Stimulated activated memory B cell treated with anti-CD40 and anti-IgM and Interleukin-4, amounts not matched to agents 10 μg/mL and 1 μg/mL and 100 μg/mL, for 72 hours (primary cell): ENCODE data around the gene DDC.
A peak's percentile ranks its signal among the peaks of the same experiment; 100 is the strongest.

ENCODE experiments used
- ATAC-seq: fragments of 150-1000 bp; cut with Tn5 transposase; 2 replicates; pipeline ENCODE4 v1.10.0; 2021
- H3K27ac Mint-ChIP-seq: one replicate; pipeline ENCODE4 v1.8.0; 2022; ENCODE audit warnings: mild to moderate bottlenecking, mixed read lengths
- H3K27me3 Mint-ChIP-seq: one replicate; pipeline ENCODE4 v1.8.0; 2022; ENCODE audit warnings: mixed read lengths
- H3K36me3 Mint-ChIP-seq: one replicate; pipeline ENCODE4 v1.8.0; 2022; ENCODE audit warnings: mixed read lengths
- H3K4me1 Mint-ChIP-seq: one replicate; pipeline ENCODE4 v1.8.0; 2022; ENCODE audit warnings: mixed read lengths
- H3K4me3 Mint-ChIP-seq: one replicate; pipeline ENCODE4 v1.8.0; 2022; ENCODE audit warnings: mild to moderate bottlenecking, moderate library complexity, mixed read lengths
- H3K9me3 Mint-ChIP-seq: one replicate; pipeline ENCODE4 v1.8.0; 2022; ENCODE audit warnings: mixed read lengths

The DDC gene

DNA sequence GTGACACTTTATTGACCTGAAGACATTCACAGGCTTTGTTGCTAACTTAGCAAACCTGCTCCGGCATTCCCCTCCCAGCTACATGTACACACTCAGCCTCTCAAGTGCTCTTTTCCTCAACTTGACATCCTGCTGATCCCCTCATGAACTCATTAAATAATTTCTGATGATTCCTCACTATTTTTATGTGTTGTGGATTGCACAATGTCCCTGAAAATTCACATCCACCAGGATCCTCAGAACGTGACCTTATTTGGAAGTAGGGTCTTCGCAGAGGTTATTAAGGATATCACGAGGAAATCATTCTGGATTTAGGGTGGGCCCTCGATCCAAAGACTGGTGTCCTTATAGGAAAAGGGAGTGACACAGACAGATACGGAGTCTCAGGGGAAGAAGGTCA is 142.3 kb downstream of the DDC start:
- H3K27me3 Mint-ChIP-seq = no peaks in the 10 kb centered on the region
- no peak overlapping the region for H3K4me3 Mint-ChIP-seq
- peak overlapping the region; percentile 15 for H3K27ac Mint-ChIP-seq
- H3K4me1 Mint-ChIP-seq = peaks cover 16% of the 10 kb centered on the region
- no peak for ATAC-seq
- no peaks in the 10 kb centered on the region for H3K36me3 Mint-ChIP-seq
- H3K9me3 Mint-ChIP-seq = no peaks in the 10 kb centered on the region

DNA sequence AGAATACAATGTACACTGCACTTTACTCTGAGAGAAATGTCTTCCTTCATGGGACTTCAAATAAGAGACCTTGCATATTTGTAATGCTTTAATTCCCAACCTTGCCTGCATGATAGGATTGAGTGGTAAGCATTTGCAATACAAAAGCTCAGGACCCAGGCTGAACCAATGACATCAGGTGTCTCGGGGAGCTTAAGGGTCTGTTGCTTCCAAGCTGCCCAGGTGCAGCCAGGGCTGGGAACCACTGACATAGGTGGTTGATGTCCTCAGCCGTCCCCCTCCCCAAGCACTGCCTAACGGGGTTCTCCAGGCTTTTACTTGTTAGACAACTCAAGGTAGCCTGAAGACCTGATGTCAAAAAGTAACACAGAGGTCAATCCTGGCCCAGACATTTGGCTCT is 144.2 kb downstream of the DDC start:
- H3K4me3 Mint-ChIP-seq = no peak overlapping the region
- ATAC-seq = no peak

DNA sequence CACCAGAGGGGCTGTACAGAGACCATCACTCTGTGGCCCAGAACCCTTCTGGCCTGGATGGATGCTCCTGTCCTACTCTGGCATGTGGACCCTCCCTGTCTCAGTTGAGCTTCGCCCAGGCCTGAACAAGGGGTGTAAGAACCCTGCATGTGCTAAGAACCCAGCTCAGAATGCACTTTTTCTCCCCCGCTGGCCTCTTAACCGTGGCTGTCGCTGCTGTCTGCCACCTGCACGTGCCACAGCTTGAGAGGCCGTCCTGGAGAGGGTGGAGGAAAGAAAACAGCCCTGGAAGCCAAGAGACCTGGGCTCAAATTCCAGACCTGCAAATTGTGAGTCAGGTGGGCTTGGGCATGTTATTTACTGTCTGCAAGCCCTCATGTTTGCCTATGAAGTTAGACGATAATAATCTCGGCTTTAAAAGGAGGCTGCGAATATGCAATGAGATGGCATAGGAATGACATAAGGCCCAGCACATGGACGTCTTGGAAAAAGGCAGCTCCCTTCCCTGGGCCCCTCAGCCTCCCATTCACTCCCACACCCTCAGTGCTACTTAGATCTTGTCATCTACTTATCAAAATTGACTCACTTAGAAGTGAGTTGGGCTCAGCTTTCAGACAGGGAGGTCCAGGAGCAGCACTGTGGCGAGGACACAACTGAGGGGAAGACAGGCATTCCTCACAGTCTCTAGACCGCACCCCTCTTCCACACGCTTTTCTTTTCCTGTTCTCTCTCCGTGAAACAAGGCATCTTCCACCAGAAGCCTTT is 146.5 kb downstream of the DDC start:
- no peaks in the 10 kb centered on the region for H3K27me3 Mint-ChIP-seq
- no peaks in the 10 kb centered on the region for H3K9me3 Mint-ChIP-seq
- no peak overlapping the region for H3K4me3 Mint-ChIP-seq
- no peak for ATAC-seq
- H3K36me3 Mint-ChIP-seq = no peaks in the 10 kb centered on the region
- no peak overlapping the region for H3K27ac Mint-ChIP-seq
- H3K4me1 Mint-ChIP-seq = peaks cover 46% of the 10 kb centered on the region

More for the DNA sequence above, 144.2 kb downstream of the DDC start:
- Mint-ChIP-seq H3K9me3 (no peaks in the 10 kb centered on the region), H3K27ac (peak overlapping the region; percentile 18), H3K36me3 (no peaks in the 10 kb centered on the region), H3K27me3 (no peaks in the 10 kb centered on the region), H3K4me1 (peaks cover 34% of the 10 kb centered on the region)

DNA sequence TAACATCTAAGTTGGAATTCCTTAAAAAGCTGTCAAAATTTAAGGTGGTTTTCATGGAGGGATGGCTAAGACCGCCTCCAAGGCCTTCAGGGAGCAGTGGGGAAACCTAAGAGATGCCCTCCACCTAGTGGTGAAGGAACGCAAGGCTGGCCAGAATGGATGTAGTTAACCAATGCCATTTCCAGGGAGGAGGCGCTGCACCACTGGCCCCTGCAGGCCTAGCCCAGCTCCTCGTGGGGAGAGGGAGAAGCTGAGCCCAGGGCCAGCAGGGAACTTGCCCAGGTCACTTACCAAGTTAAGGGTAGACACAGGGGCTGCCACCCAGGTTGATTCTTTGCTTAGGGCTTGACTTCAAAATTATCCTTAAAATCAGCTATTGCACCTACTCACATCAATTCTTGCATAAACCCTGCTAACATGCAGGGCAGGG is 147.1 kb downstream of the DDC start:
- Mint-ChIP-seq H3K4me3 (no peak overlapping the region), H3K27ac (no peak overlapping the region), H3K36me3 (no peaks in the 10 kb centered on the region), H3K4me1 (peaks cover 49% of the 10 kb centered on the region), H3K9me3 (no peaks in the 10 kb centered on the region), H3K27me3 (no peaks in the 10 kb centered on the region)
- ATAC-seq = peak; percentile 87

DNA sequence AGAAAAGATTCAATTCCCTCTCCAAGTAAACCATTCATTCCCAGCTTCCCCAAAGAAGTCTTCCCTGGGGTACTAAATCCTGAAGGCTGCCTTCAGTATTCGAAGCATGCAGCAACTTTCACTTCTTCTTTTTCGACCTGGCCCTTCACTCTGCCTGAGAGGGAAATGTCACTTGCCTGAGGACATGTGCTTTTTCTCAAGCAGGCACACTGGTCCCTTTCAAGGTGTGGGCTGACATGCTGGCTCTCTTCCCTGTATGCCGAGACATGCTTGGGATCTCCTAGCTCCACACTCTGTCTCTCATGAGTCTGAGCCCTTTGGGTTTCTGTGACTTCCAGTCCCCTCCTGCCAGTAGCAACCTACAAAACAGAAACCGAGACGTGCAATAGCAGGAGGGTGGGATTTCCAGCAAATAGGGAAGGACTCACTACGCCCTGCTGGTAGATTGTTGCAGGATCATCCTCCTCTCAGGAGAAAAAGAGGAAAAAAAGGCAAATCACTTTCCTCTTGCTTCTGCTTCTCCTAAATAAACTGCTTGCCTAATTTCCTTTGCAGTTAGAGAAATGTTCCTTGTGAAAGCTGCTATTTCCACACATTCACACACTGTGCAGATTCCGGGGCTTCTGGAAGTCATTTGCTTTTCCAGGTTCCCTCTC is 148.6 kb downstream of the DDC start:
- H3K36me3 Mint-ChIP-seq = no peaks in the 10 kb centered on the region
- peak overlapping the region; percentile 67 for H3K27ac Mint-ChIP-seq
- peak overlapping the region; percentile 36 for H3K4me3 Mint-ChIP-seq
- no peaks in the 10 kb centered on the region for H3K27me3 Mint-ChIP-seq
- peaks cover 64% of the 10 kb centered on the region for H3K4me1 Mint-ChIP-seq
- no peaks in the 10 kb centered on the region for H3K9me3 Mint-ChIP-seq
- ATAC-seq = peak; percentile 82

DNA sequence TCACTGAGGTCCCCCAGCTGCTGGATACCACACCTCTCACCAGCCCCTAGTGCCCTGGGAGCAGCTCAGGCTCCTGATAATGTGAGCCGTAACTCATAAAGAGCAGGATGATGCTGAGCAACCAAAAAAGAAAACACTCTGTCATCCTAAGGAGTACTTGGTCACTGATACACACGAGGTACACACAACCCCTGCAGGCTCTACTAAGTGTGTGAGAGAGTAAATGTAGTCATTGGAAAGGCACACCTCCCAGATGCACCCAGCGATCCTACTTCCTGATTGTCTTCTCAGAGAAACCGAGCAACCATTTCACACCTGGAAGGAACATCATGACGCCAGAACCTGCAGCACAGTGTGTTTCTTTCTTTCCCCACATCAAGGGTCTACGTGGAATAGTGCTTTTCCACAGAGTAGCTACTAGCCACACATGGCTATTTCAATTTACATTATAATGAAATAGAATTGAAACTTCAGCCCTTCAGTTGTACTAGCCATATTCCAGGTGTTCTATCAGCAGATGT is 149.3 kb downstream of the DDC start:
- peaks cover 71% of the 10 kb centered on the region for H3K4me1 Mint-ChIP-seq
- no peaks in the 10 kb centered on the region for H3K9me3 Mint-ChIP-seq
- no peaks in the 10 kb centered on the region for H3K36me3 Mint-ChIP-seq
- ATAC-seq = no peak
- peak overlapping the region; percentile 67 for H3K27ac Mint-ChIP-seq
- H3K27me3 Mint-ChIP-seq = no peaks in the 10 kb centered on the region
- no peak overlapping the region for H3K4me3 Mint-ChIP-seq

DNA sequence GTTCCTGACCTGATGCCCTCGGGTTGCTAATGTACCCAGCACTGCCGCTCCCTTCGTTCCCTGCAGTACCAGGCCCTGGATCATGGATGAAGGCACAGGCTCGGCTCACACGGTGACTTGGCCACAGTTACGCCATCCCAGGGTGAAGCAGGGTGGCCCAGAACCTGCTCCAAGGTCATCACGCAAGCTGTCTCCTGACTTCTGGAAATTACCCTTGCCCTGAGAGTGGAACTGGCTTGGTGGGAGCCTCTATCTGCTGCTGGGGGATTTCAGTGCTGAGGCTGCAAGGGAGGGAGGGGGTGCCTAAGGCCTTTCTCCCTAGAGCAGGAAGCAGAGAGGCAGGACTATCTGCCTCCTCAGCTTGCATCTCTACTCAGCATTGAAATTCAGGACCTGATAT is 151.6 kb downstream of the DDC start:
- no peaks in the 10 kb centered on the region for H3K27me3 Mint-ChIP-seq
- peak overlapping the region; percentile 88 for H3K27ac Mint-ChIP-seq
- no peak for ATAC-seq
- H3K4me3 Mint-ChIP-seq = no peak overlapping the region
- H3K9me3 Mint-ChIP-seq = no peaks in the 10 kb centered on the region
- H3K36me3 Mint-ChIP-seq = no peaks in the 10 kb centered on the region
- peaks cover 95% of the 10 kb centered on the region for H3K4me1 Mint-ChIP-seq

DNA sequence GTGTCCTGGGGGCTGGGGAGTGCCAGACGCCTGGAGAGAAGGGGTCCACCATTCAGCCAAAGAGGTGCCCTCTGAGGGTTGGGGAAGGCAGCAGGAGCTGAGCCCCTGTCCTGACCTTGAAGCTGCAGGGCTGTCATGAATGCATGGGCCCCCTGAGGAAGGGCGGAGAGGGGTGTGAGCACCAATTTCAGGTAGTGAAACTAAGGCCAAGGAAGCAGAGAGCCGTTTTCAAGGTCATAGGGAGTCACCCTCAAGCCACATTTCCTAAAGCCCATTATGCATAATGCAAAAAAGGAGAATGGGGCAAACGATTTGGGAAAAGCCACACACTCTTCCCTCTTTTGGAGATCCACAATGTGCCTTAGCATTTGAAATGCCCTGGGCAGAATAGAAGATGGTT is 152.2 kb downstream of the DDC start:
- Mint-ChIP-seq H3K27ac (peak overlapping the region; percentile 88), H3K27me3 (no peaks in the 10 kb centered on the region), H3K36me3 (no peaks in the 10 kb centered on the region), H3K4me3 (no peak overlapping the region), H3K9me3 (no peaks in the 10 kb centered on the region), H3K4me1 (peaks cover 96% of the 10 kb centered on the region)
- ATAC-seq = no peak

DNA sequence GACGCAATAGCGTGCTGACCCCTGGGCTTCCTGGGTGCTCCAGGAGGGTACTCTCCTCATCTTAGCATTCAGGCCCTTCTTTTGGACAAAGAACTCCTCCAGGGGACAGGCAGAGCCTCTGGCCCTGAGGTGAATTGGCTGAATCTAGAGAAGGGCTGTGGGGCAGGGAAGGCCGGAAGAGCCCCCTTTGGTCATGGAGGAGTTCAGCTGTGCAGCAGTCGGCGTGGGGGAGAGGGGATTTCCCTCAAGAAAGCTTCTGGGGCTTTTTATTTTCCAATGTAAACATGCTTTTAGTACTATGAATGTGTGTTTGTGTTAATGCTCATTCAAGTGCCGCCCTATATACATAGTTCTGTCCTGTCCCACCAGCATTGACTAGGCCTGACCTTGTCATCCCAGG is 153.9 kb downstream of the DDC start:
- ATAC-seq = peak; percentile 62

DNA sequence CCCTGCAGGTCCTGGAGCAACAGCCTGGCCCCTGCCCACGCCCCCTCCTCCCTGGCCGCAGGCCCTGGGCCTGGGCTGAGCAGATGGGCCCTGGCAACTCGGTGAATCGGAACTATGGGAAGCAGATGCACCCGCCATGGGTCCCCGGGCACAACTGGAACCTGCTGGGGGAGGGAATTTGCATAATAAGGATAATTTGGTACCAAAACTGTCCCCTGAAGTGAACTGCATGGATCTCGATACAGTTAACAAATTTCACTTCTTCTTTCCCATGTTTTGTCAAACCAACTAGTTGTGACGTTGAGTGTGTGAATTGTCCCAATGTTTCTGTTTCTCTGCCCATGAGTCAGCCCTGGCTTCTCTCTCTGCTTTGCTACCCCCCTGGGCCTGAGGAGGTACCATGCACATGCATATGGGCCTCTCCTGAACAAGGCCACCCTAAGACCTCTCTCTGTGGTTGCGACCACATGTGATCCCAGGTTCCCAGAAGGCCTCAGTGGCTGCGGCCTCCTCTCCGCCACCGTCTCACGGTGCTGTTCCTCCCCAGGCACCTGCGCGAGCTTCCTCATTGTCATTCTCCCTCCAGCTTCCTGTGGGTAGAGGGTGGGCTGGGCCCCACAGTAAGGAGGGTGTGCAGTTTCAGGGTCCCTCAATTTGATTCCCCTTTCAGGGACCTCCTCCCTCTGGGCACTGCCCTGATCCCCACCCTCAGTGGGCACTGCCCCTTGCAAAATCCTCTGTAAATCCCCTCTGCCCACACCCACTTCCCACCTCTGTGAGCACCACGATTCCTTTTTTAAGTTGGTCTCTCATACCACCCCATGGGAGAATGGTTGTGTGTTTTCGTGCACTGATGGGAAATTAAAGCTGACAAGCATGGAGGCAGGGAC is 155.1 kb downstream of the DDC start:
- Mint-ChIP-seq H3K27me3 (no peaks in the 10 kb centered on the region), H3K9me3 (no peaks in the 10 kb centered on the region), H3K36me3 (peaks cover 5% of the 10 kb centered on the region), H3K4me3 (peak overlapping the region; percentile 17), H3K27ac (peak overlapping the region; percentile 88), H3K4me1 (peaks cover 96% of the 10 kb centered on the region)
- ATAC-seq = peak; percentile 88

More for the DNA sequence above, 153.9 kb downstream of the DDC start:
- Mint-ChIP-seq H3K36me3 (no peaks in the 10 kb centered on the region), H3K4me3 (peak overlapping the region; percentile 42), H3K27ac (peak overlapping the region; percentile 88), H3K27me3 (no peaks in the 10 kb centered on the region), H3K4me1 (peaks cover 96% of the 10 kb centered on the region), H3K9me3 (no peaks in the 10 kb centered on the region)
